Stromal cell of bone marrow (primary cell): ENCODE results near the gene PPP4R3A.
"Not testable (repeated sequence)": the region's sequence is repeated elsewhere in the genome, so short reads cannot be mapped to it uniquely, and the experiment has no call there.

ENCODE experiments used
- DNase-seq: peaks from one replicate; pipeline ENCODE4 v3.0.0-alpha.2; 2012; ENCODE audit warnings: low read depth

Gene PPP4R3A

DNA sequence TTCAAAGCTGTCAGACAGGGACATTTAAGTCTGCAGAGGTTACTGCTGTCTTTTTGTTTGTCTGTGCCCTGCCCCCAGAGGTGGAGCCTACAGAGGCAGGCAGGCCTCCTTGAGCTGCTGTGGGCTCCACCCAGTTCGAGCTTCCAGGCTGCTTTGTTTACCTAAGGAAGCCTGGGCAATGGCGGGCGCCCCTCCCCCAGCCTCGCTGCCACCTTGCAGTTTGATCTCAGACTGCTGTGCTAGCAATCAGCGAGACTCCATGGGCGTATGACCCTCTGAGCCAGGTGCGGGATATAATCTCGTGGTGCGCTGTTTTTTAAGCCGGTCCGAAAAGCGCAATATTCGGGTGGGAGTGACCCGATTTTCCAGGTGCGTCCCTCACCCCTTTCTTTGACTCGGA is 73.8 kb downstream of the PPP4R3A start:
- DNase-seq, result not testable (repeated sequence)

DNA sequence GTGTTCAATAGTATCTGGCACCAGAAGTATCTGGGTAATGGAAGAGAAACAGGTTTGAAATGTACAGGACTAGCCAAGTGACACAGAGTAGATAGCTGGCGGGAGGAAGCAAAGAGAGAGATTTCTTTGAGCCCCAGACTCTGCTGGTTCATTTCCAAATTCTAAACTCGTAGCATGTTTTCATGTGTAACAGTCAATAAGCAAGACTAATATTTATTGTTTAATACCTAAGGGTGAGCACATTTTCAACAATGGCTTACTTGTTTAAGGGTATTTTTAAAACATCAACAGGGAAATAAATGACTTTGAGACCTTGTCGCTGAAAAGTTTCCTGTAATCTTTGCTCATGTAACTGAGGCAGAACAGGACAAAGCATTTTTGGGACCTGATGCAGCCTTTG is 80.7 kb downstream of the PPP4R3A start:
- DNase-seq, result no peak

DNA sequence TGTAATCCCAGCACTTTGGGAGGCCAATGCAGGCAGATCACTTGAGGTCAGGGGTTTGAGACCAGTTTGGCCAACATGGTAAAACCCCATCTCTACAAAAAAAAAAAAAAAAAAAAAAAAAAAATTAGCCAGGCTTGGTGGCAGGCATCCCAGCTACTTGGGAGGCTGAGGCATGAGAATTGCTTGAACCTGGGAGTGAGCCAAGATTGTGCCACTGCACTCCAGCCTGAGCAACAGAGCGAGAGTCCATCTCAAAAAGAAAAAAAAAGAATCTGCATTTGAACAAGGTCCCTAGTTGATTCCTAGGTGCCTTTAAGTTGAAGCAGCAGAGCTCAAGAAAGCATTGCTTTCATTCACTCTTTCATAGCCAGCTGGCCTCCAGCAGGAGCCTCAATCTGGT is 81.2 kb downstream of the PPP4R3A start:
- not testable (repeated sequence) for DNase-seq

DNA sequence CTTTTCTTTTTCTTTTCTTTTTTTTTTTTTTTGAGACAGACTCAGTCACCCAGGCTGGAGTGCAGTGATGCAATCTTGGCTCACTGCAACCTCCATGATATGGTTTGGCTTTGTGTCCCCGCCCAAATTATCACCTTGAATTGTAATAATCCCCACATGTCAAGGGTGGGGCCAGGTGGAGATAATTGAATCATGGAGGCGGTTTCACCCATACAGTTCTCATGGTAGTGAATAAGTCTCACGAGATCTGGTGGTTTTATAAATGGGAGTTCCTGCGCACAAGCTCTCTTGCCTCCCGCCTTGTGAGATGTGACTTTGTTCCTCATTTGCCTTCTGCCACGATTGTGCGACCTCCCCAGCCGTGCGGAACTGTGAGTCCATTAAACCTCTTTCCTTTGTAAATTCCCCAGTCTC is 84.6 kb downstream of the PPP4R3A start:
- not testable (repeated sequence) for DNase-seq

DNA sequence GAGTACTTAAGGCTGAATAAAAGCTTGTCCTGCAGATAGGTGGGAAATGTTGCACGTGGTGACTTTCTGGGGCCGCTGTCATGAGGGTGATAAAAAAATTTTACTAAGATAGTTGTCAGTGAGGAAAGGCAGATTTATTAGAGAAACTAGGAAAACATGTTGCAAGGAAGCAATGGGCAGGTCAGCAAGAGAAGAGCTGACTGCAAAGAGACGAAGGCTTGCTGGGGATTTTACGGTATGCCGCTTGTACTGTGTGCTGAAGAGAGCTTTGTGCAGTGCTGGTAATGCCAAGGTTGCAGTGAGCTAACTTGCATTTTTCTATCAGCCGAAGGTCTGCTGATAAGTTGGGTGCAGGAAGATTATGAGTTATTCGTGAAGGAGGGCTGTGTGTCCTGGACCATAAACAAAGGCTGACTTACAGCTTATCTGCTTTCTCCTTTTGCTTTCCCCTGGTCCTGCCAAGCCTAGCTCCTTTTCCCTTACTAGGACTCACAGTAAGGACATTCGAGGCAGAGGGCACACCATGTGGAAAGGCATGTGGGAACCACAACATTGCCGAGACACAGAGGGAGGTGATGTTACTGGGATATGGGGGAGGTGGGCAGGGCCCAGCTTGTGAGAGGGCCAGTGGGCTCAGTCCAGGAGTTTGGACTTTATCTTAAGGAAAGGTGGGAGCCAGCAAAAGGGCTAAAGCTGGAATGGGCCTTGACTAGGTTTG is 85.1 kb downstream of the PPP4R3A start:
- DNase-seq, result no peak

DNA sequence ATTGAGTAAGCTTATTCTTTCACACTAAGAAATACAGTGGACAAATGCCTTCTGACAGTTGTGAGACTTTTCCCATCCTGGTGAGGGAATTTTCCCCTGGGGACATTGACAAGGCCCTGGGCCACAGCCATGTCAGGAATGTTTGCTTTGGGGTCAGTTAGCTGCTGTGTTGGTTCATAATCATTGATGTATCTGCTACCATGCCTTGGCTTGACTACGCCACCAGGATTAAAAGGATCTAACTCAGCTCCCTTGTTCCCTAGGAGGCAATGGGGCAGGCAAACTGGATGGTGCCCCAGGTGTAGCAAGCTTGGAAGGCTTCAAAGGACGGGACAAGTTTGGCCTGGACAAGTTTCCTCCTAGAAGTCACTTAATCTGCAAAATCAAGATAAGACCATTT is 89.4 kb downstream of the PPP4R3A start:
- no peak for DNase-seq

DNA sequence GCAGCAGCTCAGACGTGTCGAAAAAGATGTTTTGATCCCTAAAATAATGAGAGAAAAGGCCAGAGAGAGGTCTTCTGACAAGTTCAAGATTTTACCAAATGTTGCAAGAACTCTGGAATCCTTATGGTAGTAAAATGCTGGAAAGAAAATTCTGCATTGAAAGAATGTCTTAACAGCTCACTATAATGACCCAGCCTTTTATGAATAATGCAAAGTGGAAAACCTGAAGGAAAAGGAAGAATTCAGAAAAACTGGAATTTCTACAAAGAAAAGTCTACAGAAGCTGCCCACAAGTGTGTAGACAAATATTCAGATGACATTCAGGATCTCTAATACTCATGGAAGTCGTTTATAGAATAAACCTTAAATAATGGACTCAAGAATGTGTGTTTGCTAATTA is 90.7 kb downstream of the PPP4R3A start:
- no peak for DNase-seq

DNA sequence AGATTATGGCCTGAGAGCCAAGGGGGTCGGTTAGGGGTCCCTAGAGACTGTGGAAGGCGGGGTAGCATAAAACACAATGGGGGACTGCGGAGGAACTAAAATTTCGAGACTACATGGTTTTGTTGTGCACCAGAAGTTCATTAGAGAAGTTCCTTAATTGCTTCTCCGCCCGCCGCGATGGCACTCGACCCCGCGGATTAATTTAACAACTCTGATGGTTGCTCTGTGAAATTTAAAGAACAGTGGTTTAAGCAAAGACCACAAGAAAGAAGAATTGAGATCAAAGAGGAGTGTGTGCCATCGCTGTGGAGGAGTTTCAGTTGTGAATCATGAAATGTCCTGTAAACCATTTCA is 91.1 kb downstream of the PPP4R3A start:
- DNase-seq, result no peak

DNA sequence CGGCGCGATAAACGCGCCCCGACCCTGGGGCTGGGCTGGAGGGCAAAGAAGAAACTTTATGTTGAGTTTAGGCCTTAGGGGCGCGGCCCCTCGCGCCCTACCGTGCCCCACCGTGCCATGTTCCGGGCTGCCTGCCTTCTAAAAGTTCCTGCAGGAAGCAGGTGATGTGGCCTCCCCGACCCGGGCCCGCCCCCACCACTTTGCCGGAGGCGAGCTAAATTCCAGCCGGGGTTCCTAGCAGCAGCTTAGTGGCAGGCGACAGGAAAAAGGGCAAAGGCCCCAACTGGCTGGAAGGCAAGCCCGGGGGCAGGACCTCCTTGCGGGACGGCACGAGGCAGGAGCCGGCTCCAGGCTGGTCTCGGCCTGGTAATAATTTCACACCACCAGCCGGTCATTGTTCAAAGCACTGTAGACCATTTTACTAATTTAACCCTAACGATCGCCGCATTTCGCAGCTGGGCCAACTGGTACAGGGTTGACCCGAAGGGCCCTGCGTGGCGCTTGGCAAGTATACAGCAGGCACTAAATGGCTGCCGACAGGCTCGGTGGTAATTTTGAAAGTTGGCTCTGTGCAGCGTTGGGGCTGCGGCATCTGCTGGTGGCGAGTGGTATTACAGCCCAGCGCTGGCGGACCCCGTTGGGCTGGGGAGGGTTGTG is 91.6 kb downstream of the PPP4R3A start:
- DNase-seq, result no peak

DNA sequence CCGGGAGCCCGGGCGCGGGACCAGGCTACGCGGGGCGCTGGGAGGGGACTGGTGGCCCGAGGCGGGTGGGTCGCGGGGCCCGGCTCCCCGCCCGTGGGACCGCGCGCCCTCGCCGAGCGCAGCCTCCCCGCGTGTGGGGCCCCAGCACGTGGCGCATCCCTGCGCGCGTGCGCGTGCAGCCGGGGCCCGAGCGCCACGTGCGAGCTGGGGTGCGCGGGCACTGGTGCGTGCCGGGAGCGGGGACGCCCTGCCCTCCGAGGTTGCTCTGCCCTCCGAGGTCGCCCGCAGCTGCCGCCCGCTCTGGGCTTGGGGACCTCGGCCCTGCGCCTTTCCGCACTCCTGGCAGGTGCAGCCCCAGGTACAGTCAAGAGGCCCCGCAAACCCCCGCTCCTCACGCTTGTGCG is 92.1 kb downstream of the PPP4R3A start:
- DNase-seq, result no peak

DNA sequence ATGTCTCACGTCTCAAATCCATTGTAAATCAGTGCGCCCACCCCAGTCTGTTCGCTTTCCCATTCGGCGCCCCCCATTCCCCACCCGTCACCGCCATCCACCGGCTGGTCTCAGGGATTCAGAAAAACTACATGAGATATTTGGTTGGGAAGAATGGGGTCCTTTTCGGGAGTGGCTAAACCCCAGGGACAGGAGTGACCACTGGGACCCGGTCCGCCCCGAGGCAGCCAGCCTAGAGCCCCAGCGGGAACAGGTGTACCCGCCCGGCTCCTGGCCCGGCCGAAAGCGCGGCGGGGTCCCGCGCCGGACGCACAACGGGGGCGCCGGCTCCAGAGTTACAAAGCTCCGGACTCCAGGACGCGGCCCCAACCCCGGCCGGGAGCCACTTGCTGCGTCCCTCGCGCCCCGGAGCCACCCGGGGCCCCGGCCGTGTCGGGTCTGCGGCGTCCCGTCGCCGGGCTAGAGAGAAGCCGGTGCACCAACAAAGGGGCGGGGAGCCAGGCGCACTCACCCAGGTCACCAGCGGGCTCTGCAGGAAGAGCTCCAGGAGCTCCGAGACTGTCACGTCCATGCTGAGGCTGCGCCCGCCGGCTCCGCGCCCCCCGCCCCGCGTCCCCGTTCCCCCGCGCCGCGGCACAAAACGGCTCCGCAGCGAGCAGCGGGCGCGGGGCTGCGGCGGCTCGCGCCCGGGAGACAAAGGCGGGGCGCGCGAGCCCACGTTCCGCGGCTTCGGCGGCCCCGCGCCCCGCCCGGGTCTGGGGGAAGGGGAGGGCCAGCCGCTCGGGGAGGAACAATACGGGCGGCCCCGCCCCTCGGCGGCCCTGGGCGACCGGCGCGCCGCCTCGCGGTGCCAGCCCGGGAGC is 92.8 kb downstream of the PPP4R3A start, which contains the start of gene CCDC88C:
Gene CCDC88C (minus strand): TSS at position 701 of the 863 bp plus-strand sequence. CDS start 130 bp downstream, at position 571.
- DNase-seq, result no peak

DNA sequence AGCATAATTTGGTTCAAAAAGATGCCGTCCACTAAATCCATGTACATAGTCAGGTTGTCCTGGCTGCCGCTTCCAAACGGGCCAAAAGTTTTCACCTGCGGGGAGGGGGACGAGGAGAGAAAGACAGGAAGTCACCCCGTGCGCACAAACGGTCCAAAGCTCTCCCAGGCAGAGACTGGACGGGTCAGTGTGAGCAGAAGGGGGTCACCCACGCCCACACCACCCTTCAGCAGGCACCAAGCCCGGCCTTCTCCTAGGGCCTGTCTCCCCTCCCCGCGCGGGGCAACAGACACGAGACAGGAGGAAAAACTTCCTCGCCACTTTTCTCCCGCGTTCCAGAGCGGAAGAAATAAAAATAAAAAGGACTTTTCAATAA is 93.4 kb downstream of the PPP4R3A start:
- DNase-seq, result no peak

DNA sequence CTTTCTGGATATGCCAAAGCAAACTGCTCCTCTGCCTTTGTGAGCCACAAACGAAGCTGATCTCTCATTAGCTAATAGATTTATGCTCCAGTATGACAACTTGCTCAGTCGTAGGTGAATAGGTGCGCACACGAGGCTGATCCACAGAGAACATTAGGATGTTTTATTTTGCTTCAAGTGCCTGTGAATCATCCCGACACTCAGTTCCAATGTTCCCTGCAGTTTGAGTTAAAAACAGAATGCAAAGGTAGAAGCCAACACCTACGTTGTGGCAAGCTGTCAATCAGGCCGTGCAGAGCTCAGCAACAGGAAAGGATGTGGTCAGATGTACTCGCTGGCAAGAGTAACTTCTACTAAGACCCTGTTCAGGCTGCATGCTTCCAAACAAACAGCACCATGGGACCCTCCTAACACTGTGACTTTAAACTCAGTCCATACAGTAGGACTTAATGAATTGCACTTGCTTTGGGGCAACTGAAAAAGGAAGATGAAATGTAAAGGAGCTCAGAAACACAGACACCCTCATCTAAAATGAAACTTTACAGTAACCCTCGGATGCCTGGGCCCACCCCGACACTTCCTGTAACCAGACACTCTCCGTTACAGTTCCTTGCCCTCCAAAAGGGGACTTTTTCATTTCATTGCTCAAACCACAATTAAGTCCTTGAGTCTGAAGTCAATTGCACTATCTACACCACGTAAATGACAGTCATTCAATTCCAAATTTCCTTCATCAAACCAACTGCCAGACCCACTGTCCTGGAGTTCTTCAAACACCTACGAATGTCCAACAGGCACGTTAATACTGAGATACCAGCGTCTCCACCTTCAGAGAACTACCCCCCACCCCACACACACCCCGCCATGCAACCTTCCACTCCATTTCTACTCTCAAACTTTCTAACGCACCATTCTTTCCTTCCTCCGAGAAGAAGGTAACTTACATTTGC is 94.0 kb downstream of the PPP4R3A start:
- no peak for DNase-seq

DNA sequence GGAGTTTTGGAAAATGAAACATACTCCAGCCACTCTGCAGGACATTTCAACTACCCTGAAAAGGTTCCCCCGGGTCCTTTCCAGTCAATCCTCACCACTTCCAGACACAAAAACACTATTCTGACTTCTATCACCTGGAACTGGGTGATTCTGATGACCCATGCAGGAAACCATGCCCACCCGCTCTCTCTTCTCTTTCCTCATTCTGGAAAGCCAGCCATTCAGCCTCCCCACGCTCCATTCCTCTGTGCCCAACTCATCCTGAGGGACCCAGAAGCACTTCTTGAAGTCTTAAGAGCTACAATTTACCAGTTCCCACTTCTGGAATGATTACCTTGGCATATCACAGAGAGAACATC is 95.7 kb downstream of the PPP4R3A start:
- DNase-seq, result no peak

DNA sequence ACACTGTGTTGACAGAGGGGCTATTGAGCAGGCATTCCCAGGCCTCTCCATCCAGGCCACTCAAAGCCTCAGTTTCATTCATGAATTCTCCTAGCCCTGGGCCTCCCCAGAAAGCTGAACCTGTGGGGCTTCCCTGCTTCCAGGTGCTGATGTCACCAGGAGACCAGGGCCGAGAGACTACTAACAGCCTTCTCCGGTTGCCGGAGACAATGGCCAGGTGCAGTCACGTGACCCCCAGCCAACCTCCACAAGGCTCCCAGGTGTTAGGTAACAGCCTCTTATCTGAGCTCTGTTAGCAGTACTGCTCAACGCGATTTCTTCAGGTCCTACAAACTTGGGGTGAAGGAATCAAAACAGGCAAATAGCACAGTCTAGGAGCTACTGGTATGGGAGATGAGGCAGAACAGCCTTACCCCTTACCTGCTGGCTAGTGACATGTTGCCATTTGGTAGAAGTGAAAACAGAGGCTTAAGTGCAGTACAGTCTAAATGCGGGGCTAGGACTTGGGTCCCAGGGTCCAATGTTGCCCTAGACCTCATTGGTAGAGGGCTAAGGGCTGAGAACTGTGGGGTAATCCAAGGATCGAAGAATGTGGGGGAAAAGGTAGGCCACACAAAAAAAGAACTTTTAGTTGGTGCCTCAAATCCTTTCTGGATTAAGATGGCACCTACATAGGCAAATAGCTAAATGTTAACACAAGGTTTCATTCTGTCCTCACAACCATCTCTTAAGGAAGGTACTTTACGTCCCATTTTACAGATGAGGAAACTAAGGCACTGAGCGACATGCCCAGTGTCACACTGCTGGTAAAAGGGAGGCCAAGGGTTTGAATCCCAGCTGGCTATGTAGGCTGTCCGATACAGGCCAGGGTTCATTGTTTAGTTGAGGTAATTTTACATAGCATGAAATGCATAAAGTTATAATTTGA is 96.3 kb downstream of the PPP4R3A start:
- DNase-seq, result no peak

DNA sequence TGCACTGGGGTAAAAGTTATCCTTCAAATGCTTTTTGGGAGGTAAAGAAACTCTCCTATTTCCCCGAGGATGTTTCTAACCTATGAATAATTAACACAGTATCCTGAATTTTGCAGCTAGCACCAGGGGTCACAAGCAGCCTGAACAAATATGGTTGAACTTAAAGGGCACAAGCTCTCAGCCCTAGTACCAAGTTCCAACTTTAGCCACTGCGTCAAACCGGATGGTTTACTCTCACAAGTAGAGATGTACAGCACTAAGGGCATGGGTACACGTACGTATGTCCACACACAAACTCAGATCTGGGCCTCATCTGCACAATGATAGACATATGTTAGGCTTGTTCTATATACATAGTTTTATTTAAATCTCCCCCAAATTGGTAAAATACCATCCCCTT is 97.2 kb downstream of the PPP4R3A start:
- no peak for DNase-seq

DNA sequence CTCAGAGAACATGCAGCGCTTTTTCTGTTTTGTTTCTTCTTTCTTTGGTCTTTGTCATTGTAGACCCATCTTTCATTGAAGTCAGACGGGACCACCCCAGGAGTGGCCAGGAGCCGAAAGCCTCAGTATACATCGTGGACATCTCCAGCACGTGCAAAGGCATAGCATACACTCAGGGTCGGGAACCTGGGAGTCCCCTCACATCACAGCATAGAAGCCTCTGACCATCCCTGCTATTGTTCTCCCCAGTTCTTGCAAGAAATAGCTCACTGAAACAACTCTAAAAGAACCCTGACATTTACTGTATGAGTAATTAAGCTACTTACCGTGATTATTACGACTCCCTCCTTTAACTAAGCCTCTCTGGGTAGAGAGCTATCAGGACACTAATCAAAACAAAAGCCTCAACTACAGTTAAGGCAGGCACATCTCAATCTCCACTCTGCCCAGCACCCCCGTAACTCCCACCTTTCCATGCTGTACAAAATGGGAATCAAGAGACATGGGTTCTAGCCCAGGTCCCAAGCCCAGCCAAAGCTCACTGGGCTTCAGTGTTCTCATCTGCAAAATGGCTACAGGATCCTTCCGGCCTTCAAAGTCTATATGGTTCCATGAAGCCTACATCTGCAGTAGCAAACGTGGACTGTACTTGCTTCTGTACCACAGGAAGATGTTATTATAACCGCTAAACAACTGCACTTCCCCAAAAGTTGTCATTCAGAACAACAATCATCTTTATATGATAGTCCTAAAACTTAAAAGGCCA is 99.2 kb downstream of the PPP4R3A start:
- no peak for DNase-seq

DNA sequence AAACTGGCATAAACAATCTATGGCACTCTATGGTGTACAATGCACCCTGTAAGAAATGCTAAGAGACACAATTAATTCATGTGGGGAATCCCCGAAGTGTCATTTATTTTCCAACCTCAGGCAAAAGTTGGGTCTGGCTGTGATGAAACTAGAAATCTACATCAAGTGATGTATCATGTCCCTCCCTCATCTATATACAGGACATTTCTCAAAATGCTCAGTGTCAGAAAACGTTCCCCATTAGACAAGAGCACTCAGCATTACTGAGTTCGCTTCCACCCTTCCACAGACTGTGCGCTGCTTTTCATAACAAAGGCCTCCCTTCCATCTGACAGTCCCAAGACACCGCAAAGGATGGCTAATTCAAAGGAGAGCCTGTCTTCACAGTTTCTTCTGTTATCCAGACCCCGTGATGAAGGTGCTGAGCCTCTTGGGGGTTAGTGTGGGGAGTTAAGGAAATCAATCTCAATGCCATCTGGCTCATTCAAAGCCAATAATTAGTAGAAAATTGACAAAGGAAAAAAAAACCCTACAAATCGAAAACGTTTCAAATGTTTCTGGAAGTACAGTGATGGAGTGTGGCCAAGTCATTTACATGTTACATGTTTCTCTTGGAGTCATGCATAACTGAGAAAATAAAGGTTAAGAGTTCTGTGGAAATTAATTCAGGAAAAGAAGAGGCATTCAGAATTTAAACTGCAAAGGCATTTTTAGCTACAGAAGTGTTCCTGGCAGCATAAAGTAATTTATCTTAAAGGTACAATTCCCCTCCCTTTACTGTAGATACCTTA is 100.0 kb downstream of the PPP4R3A start:
- DNase-seq, result no peak

DNA sequence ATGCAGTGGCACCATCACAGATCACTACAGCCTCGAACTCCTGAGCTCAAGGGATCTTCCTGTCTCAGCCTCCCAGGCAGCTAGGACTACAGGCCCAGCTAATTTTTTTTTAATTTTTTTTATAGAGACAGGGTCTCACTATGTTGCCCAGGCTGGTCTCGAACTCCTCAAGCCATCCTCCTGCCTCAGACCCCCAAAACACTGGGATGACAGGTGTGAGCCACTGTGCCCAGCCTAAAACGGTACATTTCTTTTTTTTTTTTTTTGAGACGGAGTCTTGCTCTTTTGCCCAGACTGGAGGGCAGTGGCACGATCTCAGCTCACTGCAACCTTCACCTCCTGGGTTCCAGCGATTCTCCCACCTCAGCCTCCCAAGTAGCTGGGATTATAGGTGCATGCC is 100.9 kb downstream of the PPP4R3A start:
- DNase-seq, result not testable (repeated sequence)
